B cell (primary cell): ENCODE results near the gene HMCN1.

Experiments used
- CTCF ChIP-seq: fragments of 200-600 bp; IDR thresholded peaks from one replicate; pipeline ENCODE4 v1.8.0; 2022; ENCODE audit warnings: antibody characterized with exemption, mild to moderate bottlenecking
- EZH2 ChIP-seq: IDR thresholded peaks from 2 replicates; pipeline ENCODE4 v1.6.1; 2012; ENCODE audit warnings: borderline replicate concordance, low read depth, mild to moderate bottlenecking, moderate library complexity, low read length; ENCODE audit not compliant: insufficient read depth, poor library complexity, severe bottlenecking

DNA sequence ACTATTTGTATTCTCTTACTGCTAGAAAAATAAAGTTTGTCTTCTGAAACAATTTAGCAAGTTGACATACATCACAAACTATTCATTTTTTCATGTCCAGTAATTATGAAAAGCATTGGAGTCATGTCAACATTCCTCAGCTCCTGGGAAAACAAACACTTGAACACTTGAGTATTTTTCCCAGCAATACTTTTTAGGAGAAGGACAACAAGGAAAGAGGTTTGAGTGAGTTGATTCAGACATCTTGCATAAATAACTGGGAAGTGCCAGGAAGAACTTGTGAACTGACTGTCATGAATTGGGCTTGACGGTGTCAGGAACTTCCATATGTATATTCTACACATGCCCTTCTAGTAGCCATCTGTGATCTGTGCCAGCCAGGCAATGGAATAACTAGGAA lies 195.6 kb downstream of the HMCN1 start:
- TF ChIP-seq CTCF (no peak), EZH2 (no peak)
